ENCODE results near the gene TRERF1.

TRERF1 gene

GRCh38 chr6:42280966-42281533, 170.7 kb downstream of the TRERF1 start:
- H3K4me3 ChIP-seq (ENCODE audit: low read depth, low read length) = no peak overlapping the region
- TF ChIP-seq CTCF (conservative IDR thresholded peaks at IDR 0.05; ENCODE audit: low read depth, low read length) = no peak
- DNase-seq (ENCODE audit: low read depth) = no peak

DNA sequence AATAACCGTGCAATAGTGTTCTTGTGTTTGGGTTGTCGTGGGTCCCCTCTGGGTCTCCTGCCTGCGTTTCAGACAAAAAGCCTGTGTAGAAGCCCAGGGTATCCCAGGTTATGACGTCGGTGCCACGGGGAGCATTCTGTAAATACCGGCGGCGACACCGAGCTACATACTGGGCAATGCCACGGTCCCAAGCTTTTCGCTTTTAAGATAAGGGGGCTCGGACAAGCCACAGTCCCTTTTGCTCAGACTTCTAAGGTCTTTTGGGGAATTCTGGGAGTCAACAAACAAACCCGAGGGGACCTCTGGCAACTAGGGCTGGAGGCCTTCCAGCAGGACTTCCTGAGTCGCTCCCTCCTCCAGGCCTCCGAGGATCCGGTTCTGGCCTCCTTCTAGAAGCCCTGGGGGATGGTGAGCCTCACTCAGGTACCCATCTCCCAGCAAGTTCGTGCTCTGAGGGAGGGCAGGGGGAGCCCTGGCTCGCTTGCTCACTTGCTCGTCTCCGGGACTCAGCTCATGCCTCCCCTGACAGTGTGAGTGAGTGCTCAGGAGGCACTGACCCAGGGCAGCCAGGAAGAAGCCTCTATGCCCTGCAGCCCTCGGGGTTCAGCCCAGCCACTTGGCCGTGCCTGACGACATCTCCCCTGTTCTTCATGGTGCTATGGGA, 171.6 kb downstream of the TRERF1 start:
- no peak for TF ChIP-seq CTCF (conservative IDR thresholded peaks at IDR 0.05; ENCODE audit: low read depth, low read length)
- peak; percentile 60 for DNase-seq (ENCODE audit: low read depth)
- no peak overlapping the region for H3K4me3 ChIP-seq (ENCODE audit: low read depth, low read length)

GRCh38 chr6:42279144-42279781, 172.5 kb downstream of the TRERF1 start:
- no peak for TF ChIP-seq CTCF (conservative IDR thresholded peaks at IDR 0.05; ENCODE audit: low read depth, low read length)
- H3K4me3 ChIP-seq (ENCODE audit: low read depth, low read length) = no peak overlapping the region
- peak; percentile 40 for DNase-seq (ENCODE audit: low read depth)

GRCh38 chr6:42278131-42278853, 173.4 kb downstream of the TRERF1 start:
- no peak for TF ChIP-seq CTCF (conservative IDR thresholded peaks at IDR 0.05; ENCODE audit: low read depth, low read length)
- no peak overlapping the region for H3K4me3 ChIP-seq (ENCODE audit: low read depth, low read length)
- no peak for DNase-seq (ENCODE audit: low read depth)

- H3K4me3 ChIP-seq (ENCODE audit: low read depth, low read length) = no peak overlapping the region
- DNase-seq (ENCODE audit: low read depth) = peak; percentile 73
- TF ChIP-seq CTCF (conservative IDR thresholded peaks at IDR 0.05; ENCODE audit: low read depth, low read length) = no peak
Observed at GRCh38 chr6:42276034-42276890, 175.5 kb downstream of the TRERF1 start.

DNA sequence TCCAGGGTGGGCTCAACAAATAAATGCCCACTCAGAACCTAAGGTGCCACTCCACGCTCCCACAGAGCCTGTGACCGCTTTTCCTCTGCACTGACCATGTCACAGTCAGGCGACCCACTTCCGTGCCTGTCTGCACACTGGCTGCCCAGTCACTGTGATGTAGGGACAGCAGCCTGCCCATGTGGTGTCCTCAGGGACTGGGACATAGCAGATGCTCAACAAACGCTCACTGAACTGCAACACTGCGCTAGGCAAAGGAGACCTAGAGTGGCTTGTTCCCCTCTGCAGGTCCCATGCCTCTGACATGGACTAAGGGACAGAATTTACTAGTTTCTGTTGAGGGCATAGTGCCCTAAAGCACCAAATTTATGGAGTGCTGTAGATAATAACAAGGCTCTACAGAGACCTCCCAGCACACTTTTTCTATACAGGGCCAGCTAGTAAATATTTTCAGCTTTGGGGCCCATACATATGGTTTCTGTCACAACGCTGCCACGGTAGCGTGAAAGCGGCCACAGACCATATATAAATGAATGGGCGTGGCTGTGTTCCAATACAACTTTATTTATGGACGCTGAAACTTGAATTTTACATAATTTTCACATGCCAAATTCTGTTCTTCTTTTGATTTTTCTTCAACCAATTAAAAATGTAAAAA, 176.2 kb downstream of the TRERF1 start:
- TF ChIP-seq CTCF (conservative IDR thresholded peaks at IDR 0.05; ENCODE audit: low read depth, low read length) = no peak
- H3K4me3 ChIP-seq (ENCODE audit: low read depth, low read length) = no peak overlapping the region
- no peak for DNase-seq (ENCODE audit: low read depth)

Data from choroid plexus epithelial cell (primary cell).